Medulla oblongata (tissue), 1 donor: ENCODE measurements around the gene CTSA.

Experiments used
- DNase-seq: peaks from one replicate; pipeline ENCODE4 v3.0.0-alpha.2; 2015; ENCODE audit errors: extremely low spot score

The CTSA gene

GRCh38 chr20:45890985-45891983 is at the start of gene CTSA, which contains the start of gene NEURL2:
Gene CTSA (plus strand): TSS chr20:45891335. CDS start chr20:45891569, 234 bp downstream.
Gene NEURL2 (minus strand): TSS chr20:45891208. CDS start chr20:45890991, 217 bp downstream.
- peak; percentile 94 for DNase-seq

GRCh38 chr20:45841407-45842129 is 49.6 kb upstream of the CTSA start:
- DNase-seq: no peak

- no peak for DNase-seq
Measured at GRCh38 chr20:45842169-45842812, 48.8 kb upstream of the CTSA start.

GRCh38 chr20:45843506-45843905 is 47.6 kb upstream of the CTSA start:
- DNase-seq: no peak

GRCh38 chr20:45845452-45845851 is 45.7 kb upstream of the CTSA start:
- no peak for DNase-seq

GRCh38 chr20:45848421-45848820 is 42.7 kb upstream of the CTSA start:
- no peak for DNase-seq

- no peak for DNase-seq
Measured at GRCh38 chr20:45848969-45849582, 42.1 kb upstream of the CTSA start.

GRCh38 chr20:45850238-45850637 is 40.9 kb upstream of the CTSA start:
- no peak for DNase-seq

GRCh38 chr20:45850926-45851325 is 40.2 kb upstream of the CTSA start:
- no peak for DNase-seq

GRCh38 chr20:45851501-45851900 is 39.6 kb upstream of the CTSA start:
- no peak for DNase-seq

GRCh38 chr20:45852326-45852725 is 38.8 kb upstream of the CTSA start:
- no peak for DNase-seq

- no peak for DNase-seq
Measured at GRCh38 chr20:45853484-45853883, 37.7 kb upstream of the CTSA start.

- peak; percentile 100 for DNase-seq
Measured at GRCh38 chr20:45857114-45857881, 33.8 kb upstream of the CTSA start, which contains the start of the genes ACOT8 and ZSWIM3. Gene ACOT8 (minus strand): TSS chr20:45857392. CDS start chr20:45857315, 77 bp downstream. Gene ZSWIM3 (plus strand): TSS chr20:45857614. CDS start chr20:45857826, 212 bp downstream.

- no peak for DNase-seq
Measured at GRCh38 chr20:45857882-45858216, 33.3 kb upstream of the CTSA start.

GRCh38 chr20:45859916-45860315 is 31.2 kb upstream of the CTSA start:
- no peak for DNase-seq

- no peak for DNase-seq
Measured at GRCh38 chr20:45860560-45861220, 30.4 kb upstream of the CTSA start.

- DNase-seq: no peak
Measured at GRCh38 chr20:45861221-45862075, 29.7 kb upstream of the CTSA start.

- DNase-seq: no peak
Measured at GRCh38 chr20:45863543-45864470, 27.3 kb upstream of the CTSA start.
